HepG2 (cell line): ENCODE results near the gene BLVRA. TPM values are rescaled to one million over a fixed set of nuclear protein-coding genes. Genes with fewer than 3 reads are reported as not detected.

ENCODE experiments used
- ATAC-seq: fragments of 200-7000 bp; cut with Tn5 transposase; 3 replicates; pipeline ENCODE4 v1.9.1; 2020; ENCODE audit warnings: mild to moderate bottlenecking, moderate library complexity
- BruUV-seq: library from RNA; stranded (reverse); fragments of 400-500 nt; replicated peaks from 2 replicates; lab custom pipeline; 2021; lab: Mats Ljungman, UMichigan
- CTCF ChIA-PET: fragments of 300-600 bp; formaldehyde crosslinking; extraction: SDS; loops from one replicate; lab custom pipeline; 2021; ENCODE audit warnings: low total read pairs, inconsistent platforms, low intra/inter-chr PET ratio; lab: Yijun Ruan, JAX
- POLR2A ChIA-PET: fragments of 350-600 bp; sonication (Branson Sonifier 250); formaldehyde crosslinking; loops from one replicate; lab custom pipeline; 2020; ENCODE audit warnings: antibody characterized with exemption, inconsistent platforms; lab: Yijun Ruan, JAX
- DNase-seq: peaks from one replicate; pipeline ENCODE4 v3.0.0-alpha.2; 2015; ENCODE audit warnings: low spot score
- FAIRE-seq: peaks from 3 replicates; lab custom pipeline; 2011; peaks lifted over from hg19 to GRCh38; lab: Jason Lieb, UNC
- H2AFZ ChIP-seq: one replicate; pipeline ENCODE4 v1.6.1; 2011; ENCODE audit warnings: low read length, inconsistent platforms
- H3K27ac ChIP-seq: fragments of 300-600 bp; 3 replicates; pipeline ENCODE4 v1.8.0; 2011; ENCODE audit warnings: mixed run types, mild to moderate bottlenecking, mixed read lengths, low read length, inconsistent platforms; ENCODE audit not compliant: insufficient read depth; ENCODE audit errors: extremely low read length
- H3K27me3 ChIP-seq, 2 experiments: fragments of 200-600 bp in 1 of 2; 2 replicates in 1 of 2; 3 replicates in 1 of 2; pipeline versions ENCODE4 v1.6.0 to v1.8.0; 2011; ENCODE audit warnings: low read length in 2 of 2, mild to moderate bottlenecking in 2 of 2, moderate library complexity in 2 of 2, inconsistent platforms in 1 of 2; ENCODE audit not compliant: insufficient read depth in 2 of 2, control insufficient read depth in 1 of 2
- H3K36me3 ChIP-seq, 2 experiments: fragments of 200-600 bp in 1 of 2; replicated peaks in 1 of 2; 2 replicates in 1 of 2; 3 replicates in 1 of 2; pipeline versions ENCODE4 v1.5.1 to v1.8.0; 2011; ENCODE audit warnings: low read length in 2 of 2, inconsistent platforms in 1 of 2; ENCODE audit not compliant: insufficient read depth in 2 of 2, control insufficient read depth in 1 of 2
- H3K4me1 ChIP-seq: 2 replicates; pipeline ENCODE4 v1.5.1; 2012; ENCODE audit warnings: low read length, inconsistent platforms; ENCODE audit not compliant: insufficient read depth
- H3K4me2 ChIP-seq: 2 replicates; pipeline ENCODE4 v1.6.0; 2011; ENCODE audit warnings: low read depth, low read length, inconsistent platforms
- H3K4me3 ChIP-seq, 3 experiments: fragments of 200-600 bp in 1 of 3; sonication (generic), shearing (Covaris generic) in 1 of 3; replicated peaks in 1 of 3; 2 replicates each; pipeline ENCODE4 v1.5.1; 2011 to 2016; ENCODE audit warnings: low read length in 3 of 3, inconsistent platforms in 2 of 3, low read depth in 2 of 3, mild to moderate bottlenecking in 2 of 3, control low read depth in 1 of 3, mixed read lengths in 1 of 3; ENCODE audit not compliant: insufficient read depth in 1 of 3
- H3K79me2 ChIP-seq: one replicate; pipeline ENCODE4 v1.6.1; 2011; ENCODE audit warnings: low read length, inconsistent platforms; ENCODE audit not compliant: insufficient read depth
- H3K9ac ChIP-seq: 2 replicates; pipeline ENCODE4 v1.6.0; 2011; ENCODE audit warnings: mild to moderate bottlenecking, low read depth, low read length, inconsistent platforms; ENCODE audit not compliant: insufficient read depth
- H3K9me3 ChIP-seq: 2 replicates; pipeline ENCODE4 v1.5.1; 2012; ENCODE audit warnings: mild to moderate bottlenecking, low read length
- H4K20me1 ChIP-seq: 2 replicates; pipeline ENCODE4 v1.6.0; 2011; ENCODE audit warnings: inconsistent platforms, mild to moderate bottlenecking, low read length, moderate library complexity; ENCODE audit not compliant: insufficient read depth
- KMT2A ChIP-seq: sonication (generic); formaldehyde crosslinking; IDR thresholded peaks from 2 replicates; pipeline ENCODE4 v1.4.0; 2020; ENCODE audit warnings: missing genetic modification reagents
- YEATS2 ChIP-seq: sonication (generic); formaldehyde crosslinking; IDR thresholded peaks from 2 replicates; pipeline ENCODE4 v1.4.0; 2020; ENCODE audit warnings: missing genetic modification reagents, borderline replicate concordance
- ZNF136 ChIP-seq: sonication (generic); formaldehyde crosslinking; IDR thresholded peaks from 2 replicates; pipeline ENCODE4 v1.8.1; 2022; ENCODE audit warnings: low read depth, mild to moderate bottlenecking, moderate library complexity, missing genetic modification reagents
- ZNF232 ChIP-seq: sonication (generic); formaldehyde crosslinking; IDR thresholded peaks from 2 replicates; pipeline ENCODE4 v1.4.0; 2020; ENCODE audit warnings: missing genetic modification reagents, borderline replicate concordance
- ZNF354B ChIP-seq: sonication (generic); formaldehyde crosslinking; IDR thresholded peaks from 2 replicates; pipeline ENCODE4 v1.8.0; 2022; ENCODE audit warnings: mild to moderate bottlenecking, missing genetic modification reagents
- ZNF367 ChIP-seq: sonication (generic); formaldehyde crosslinking; IDR thresholded peaks from 2 replicates; pipeline ENCODE4 v1.4.0; 2020; ENCODE audit warnings: missing genetic modification reagents, borderline replicate concordance
- ZNF616 ChIP-seq: sonication (generic); formaldehyde crosslinking; IDR thresholded peaks from 2 replicates; pipeline ENCODE4 v1.5.0; 2020; ENCODE audit warnings: low read depth, mild to moderate bottlenecking, missing genetic modification reagents
- whole genome bisulfite sequencing: methylation state at CpG from one replicate; pipeline ENCODE4 v1.1.6; 2017; ENCODE audit warnings: low lambda C conversion rate; 5-methylcytosine and 5-hydroxymethylcytosine counted together
- in situ Hi-C: cut with HindIII; loops from 2 replicates; pipeline ENCODE4 v1.10.0; 2017; ENCODE audit warnings: low pct_unique_long_range_greater_than_20kb; ENCODE audit not compliant: extremely low pct_ligation_motif_present
- intact Hi-C: fragments of 100-400 bp; cut with micrococcal nuclease; formaldehyde crosslinking; loops from one replicate; pipeline ENCODE4 v1.10.0; 2022; ENCODE audit not compliant: unreplicated experiment
- polyA plus RNA-seq, 8 experiments: library from polyadenylated mRNA; depleted of rRNA in 3 of 8; stranded (reverse) in 7 of 8; unstranded in 1 of 8; fragments of >200 nt; fragmentation: Illumina TruSeq in 4 of 8; extraction: Trizol in 4 of 8; gene quantifications; 2 replicates each; pipeline versions ENCODE4 v1.2.1 to v1.2.3, GENCODE V29; 2011 to 2016; ENCODE audit warnings: low read depth in 4 of 8, missing spikeins in 1 of 8, mixed read lengths in 1 of 8; ENCODE audit not compliant: insufficient read depth in 1 of 8
- total RNA-seq, 5 experiments: library from RNA; depleted of rRNA; stranded (reverse); fragments of >200 nt; fragmentation: Illumina TruSeq; extraction: Trizol; gene quantifications; 2 replicates each; pipeline ENCODE4 v1.2.3, GENCODE V29; 2016; ENCODE audit warnings: low read depth in 1 of 5
- TF ChIP-seq, protein P1 (sequence below): sonication (generic); formaldehyde crosslinking; IDR thresholded peaks from 2 replicates; pipeline ENCODE4 v1.5.0; 2020; ENCODE audit warnings: missing genetic modification reagents
- TF ChIP-seq, protein P2 (sequence below): sonication (generic); formaldehyde crosslinking; IDR thresholded peaks from 2 replicates; pipeline ENCODE4 v1.9.0; 2022; ENCODE audit warnings: missing genetic modification reagents, mild to moderate bottlenecking, borderline replicate concordance
- TF ChIP-seq, protein P3 (sequence below): sonication (generic); formaldehyde crosslinking; IDR thresholded peaks from 2 replicates; pipeline ENCODE4 v1.4.0; 2020; ENCODE audit warnings: missing genetic modification reagents, low read depth, mild to moderate bottlenecking, borderline replicate concordance
- TF ChIP-seq, protein P4 (sequence below): sonication (generic); formaldehyde crosslinking; IDR thresholded peaks from 2 replicates; pipeline ENCODE4 v1.4.0; 2020; ENCODE audit warnings: missing genetic modification reagents

BLVRA gene
- total and polyA plus RNA-seq, 2 of the 13 experiments (the other 11 are each of a cell fraction or from before 2014, with no cell fraction given): 39.2 to 64.2 TPM

DNA sequence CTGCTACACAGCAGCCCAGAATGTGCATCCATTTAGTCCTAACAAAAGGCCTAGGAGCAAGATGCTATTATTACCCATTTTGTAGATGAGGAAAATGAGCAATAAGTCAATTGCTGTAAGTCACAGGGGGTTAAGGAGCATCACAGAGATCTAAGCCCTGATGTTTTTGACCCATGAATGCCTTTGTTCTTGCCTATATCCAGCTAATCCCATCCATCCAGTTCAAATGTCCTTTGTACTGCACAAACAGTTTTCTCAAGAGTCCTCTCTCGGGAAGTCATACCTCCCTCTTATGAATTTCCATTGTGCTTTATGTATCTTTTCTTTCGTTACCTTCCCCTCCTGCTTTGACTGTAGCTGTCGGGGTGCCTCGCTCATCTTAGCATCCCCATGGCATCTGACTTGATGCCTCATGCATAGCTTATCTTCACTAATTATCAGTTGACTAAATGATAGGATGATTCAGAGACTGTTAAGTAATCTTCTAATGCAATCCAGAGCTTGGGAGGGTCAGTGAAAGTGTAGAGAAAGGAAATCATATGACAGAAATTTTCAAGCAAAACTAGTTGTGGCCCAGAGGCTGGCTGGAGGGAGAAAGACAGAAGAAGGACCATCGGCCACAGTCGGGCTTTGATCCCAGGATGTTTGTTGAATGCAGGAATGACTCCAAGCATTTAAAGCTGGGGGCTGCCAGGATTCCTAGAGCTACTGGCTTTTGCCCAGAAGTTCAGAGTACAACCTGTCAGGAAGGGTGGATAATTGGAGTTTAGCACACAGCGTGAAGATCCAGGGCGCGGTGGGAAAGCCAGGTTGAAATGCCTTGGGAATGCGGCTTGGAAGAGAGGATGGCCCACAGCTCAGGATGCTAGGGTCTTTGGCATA, 23.5 kb downstream of the BLVRA start (continued):
- TF ChIP-seq ZNF367 (CRISPR knock-in tag) (no peak), ZNF354B (CRISPR knock-in tag) (no peak), ZNF136 (CRISPR knock-in tag) (no peak)
- TF ChIP-seq, protein P1, sequence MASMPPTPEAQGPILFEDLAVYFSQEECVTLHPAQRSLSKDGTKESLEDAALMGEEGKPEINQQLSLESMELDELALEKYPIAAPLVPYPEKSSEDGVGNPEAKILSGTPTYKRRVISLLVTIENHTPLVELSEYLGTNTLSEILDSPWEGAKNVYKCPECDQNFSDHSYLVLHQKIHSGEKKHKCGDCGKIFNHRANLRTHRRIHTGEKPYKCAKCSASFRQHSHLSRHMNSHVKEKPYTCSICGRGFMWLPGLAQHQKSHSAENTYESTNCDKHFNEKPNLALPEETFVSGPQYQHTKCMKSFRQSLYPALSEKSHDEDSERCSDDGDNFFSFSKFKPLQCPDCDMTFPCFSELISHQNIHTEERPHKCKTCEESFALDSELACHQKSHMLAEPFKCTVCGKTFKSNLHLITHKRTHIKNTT (CRISPR knock-in tag): no peak
- TF ChIP-seq, protein P2, sequence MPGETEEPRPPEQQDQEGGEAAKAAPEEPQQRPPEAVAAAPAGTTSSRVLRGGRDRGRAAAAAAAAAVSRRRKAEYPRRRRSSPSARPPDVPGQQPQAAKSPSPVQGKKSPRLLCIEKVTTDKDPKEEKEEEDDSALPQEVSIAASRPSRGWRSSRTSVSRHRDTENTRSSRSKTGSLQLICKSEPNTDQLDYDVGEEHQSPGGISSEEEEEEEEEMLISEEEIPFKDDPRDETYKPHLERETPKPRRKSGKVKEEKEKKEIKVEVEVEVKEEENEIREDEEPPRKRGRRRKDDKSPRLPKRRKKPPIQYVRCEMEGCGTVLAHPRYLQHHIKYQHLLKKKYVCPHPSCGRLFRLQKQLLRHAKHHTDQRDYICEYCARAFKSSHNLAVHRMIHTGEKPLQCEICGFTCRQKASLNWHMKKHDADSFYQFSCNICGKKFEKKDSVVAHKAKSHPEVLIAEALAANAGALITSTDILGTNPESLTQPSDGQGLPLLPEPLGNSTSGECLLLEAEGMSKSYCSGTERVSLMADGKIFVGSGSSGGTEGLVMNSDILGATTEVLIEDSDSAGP (CRISPR knock-in tag): peak; percentile 51; the same call in 1 of the 2 replicates

DNA sequence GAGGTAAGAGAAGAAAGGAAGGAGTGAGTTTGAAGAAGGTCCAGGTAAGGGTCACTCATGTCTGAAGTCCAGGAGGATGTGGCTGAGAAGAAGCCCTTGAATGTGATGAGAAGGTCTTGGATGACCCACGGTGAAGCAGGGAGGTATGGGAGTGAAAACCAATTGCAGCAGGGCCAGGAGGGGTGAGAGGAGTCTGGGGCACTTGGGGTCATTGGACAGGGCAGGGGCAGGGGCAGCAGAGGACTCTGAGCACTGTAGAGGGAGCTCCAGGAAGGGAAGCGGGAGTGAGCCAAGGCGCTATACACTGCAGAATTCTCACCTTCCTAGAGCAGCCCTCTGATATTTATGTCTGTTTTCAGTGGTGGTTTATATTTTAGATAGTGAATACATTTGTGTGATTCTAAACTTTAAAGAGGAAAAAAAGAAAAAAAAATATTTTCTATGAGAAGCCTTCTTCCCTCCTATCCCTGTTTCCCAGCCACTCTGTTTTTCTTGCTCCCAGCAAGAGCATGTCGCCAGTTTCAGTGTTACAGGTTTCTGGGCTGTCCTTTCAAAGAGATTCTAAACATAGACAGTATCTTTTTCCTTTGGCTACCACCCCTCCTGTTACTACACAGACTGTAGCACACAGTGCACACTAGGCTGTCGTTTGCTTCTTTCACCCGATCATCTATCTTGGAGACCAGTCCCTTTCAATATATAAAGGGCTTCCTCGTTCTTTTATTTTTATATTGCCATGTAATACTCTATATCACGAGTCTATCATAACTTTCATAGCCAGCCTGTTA, 24.5 kb downstream of the BLVRA start:
- no TSS peak for BruUV-seq
- peak overlapping the region; percentile 62 for H3K4me2 ChIP-seq
- FAIRE-seq: no peak

More for the DNA sequence above, 24.5 kb downstream of the BLVRA start:
- H3K9ac ChIP-seq: peak overlapping the region; percentile 37; the same call in 1 of the 2 replicates
- DNase-seq: no peak
- WGBS: 86% methylated on average over 8 of the region's 8 CpGs
- peak; percentile 35; the same call in 2 of the 3 replicates for ATAC-seq
- POLR2A ChIA-PET: interaction anchor here (0.5 to 2.6 kb wide), 10 partner anchors 13 to 201 kb away, joined by 3 to 24 read pairs (median 8); partner anchors contain the start of genes BLVRA, COA1, MRPS24 and STK17A
- no peaks in the 10 kb centered on the region for H3K27me3 ChIP-seq
- in situ Hi-C loops: no loop called here
- H3K9me3 ChIP-seq: no peaks in the 10 kb centered on the region
- H3K27ac ChIP-seq: peak overlapping the region; percentile 71
- TF ChIP-seq, protein P3, sequence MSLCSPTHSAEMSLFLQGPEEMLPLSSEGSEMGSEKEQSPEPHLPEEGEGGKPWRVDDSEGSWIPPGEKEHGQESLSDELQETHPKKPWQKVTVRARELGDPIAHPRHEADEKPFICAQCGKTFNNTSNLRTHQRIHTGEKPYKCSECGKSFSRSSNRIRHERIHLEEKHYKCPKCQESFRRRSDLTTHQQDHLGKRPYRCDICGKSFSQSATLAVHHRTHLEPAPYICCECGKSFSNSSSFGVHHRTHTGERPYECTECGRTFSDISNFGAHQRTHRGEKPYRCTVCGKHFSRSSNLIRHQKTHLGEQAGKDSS (CRISPR knock-in tag): peak; percentile 98
- TF ChIP-seq, protein P4, sequence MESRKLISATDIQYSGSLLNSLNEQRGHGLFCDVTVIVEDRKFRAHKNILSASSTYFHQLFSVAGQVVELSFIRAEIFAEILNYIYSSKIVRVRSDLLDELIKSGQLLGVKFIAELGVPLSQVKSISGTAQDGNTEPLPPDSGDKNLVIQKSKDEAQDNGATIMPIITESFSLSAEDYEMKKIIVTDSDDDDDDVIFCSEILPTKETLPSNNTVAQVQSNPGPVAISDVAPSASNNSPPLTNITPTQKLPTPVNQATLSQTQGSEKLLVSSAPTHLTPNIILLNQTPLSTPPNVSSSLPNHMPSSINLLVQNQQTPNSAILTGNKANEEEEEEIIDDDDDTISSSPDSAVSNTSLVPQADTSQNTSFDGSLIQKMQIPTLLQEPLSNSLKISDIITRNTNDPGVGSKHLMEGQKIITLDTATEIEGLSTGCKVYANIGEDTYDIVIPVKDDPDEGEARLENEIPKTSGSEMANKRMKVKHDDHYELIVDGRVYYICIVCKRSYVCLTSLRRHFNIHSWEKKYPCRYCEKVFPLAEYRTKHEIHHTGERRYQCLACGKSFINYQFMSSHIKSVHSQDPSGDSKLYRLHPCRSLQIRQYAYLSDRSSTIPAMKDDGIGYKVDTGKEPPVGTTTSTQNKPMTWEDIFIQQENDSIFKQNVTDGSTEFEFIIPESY: peak; percentile 81
- 0 out of 2 replicates have a peak, but pooled peaks have one; percentile 7 for TF ChIP-seq KMT2A
- TF ChIP-seq ZNF616 (CRISPR knock-in tag): no peak
- 0 out of 2 replicates have a peak, but pooled peaks have one; percentile 1 for TF ChIP-seq YEATS2
- TF ChIP-seq ZNF232: no peak
- H2AFZ ChIP-seq: no peak overlapping the region
- no peaks in the 10 kb centered on the region for H4K20me1 ChIP-seq
- 0 out of 6 replicates have a peak overlapping the region, but pooled peaks of 1 of the 3 experiments have one; percentile 18 for H3K4me3 ChIP-seq
- intact Hi-C loops: loop anchor here (1.0 kb wide), 1 partner anchor 54 kb away; the partner anchor contains the start of gene COA1
- CTCF ChIA-PET: no interaction called here
- peaks cover 64% of the 10 kb centered on the region for H3K4me1 ChIP-seq
- peaks cover 4% of the 10 kb centered on the region for H3K79me2 ChIP-seq
- peaks cover 2 to 11% of the 10 kb centered on the region in 2 experiments; a peak in 4 of 5 replicates for H3K36me3 ChIP-seq
